ENCODE results near the gene ATP5F1E. TPM values are rescaled to one million over a fixed set of nuclear protein-coding genes. Genes with fewer than 3 reads are reported as not detected.

ATP5F1E gene
- total RNA-seq, 1 donor from 2014 or later = 67.5 TPM

GRCh38 chr20:59050437-59050836 is 18.3 kb upstream of the ATP5F1E start:
- H3K4me1 Mint-ChIP-seq (ENCODE audit: low read depth) = peaks cover 8% of the 10 kb centered on the region
- no peak for DNase-seq (ENCODE audit: low spot score)
- H3K36me3 Mint-ChIP-seq (ENCODE audit: low read depth) = no peaks in the 10 kb centered on the region
- peaks cover 11% of the 10 kb centered on the region for H3K27me3 Mint-ChIP-seq (ENCODE audit: low read depth)
- H3K4me3 Mint-ChIP-seq (ENCODE audit: unreplicated experiment) = no peak overlapping the region
- no peaks in the 10 kb centered on the region for H3K9me3 Mint-ChIP-seq (ENCODE audit: low read depth)
- H3K27ac Mint-ChIP-seq (ENCODE audit: unreplicated experiment) = no peak overlapping the region
- TF ChIP-seq CTCF (IDR thresholded peaks at IDR 0.05) = no peak

GRCh38 chr20:59048681-59049030 is 16.5 kb upstream of the ATP5F1E start:
- Mint-ChIP-seq H3K27ac (ENCODE audit: unreplicated experiment) (no peak overlapping the region), H3K36me3 (ENCODE audit: low read depth) (no peaks in the 10 kb centered on the region), H3K9me3 (ENCODE audit: low read depth) (no peaks in the 10 kb centered on the region), H3K4me1 (ENCODE audit: low read depth) (peaks cover 10% of the 10 kb centered on the region), H3K27me3 (ENCODE audit: low read depth) (peaks cover 7% of the 10 kb centered on the region), H3K4me3 (ENCODE audit: unreplicated experiment) (no peak overlapping the region)
- TF ChIP-seq CTCF (IDR thresholded peaks at IDR 0.05) = no peak
- no peak for DNase-seq (ENCODE audit: low spot score)

DNA sequence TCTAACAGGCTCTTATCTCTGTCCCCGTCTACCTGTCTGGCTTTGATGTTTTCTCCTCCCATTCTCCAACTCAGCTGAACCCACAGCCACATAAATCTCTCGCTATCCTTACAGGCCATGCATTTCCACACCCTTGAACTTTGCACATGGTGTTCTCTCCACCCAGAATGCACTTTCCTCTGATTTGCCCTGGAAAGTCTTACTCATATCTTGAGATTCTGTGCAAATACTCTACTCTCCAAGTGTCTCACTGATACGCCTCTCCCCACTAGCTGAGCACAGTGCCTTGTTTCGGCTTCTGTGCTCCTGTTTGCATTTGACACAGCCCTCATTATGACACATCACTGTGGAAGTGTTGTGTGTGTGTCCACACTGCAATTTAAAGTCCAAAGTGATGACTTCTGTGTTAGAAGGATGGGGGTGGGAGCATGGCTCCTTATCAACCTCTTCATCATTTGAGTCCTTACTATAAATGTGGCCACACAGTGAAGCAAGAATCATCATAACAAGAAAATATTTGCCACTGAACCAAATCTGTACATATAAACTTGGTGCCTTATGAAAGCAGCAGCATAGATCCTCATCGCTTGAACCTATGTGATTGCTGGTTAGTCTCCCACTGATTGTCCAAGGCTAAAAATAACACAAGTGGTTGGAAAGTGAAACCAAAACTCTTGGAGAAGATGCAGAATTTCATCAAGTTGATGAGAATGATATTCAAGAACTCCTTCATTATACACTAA is 16.0 kb upstream of the ATP5F1E start:
- H3K9me3 Mint-ChIP-seq (ENCODE audit: low read depth) = no peaks in the 10 kb centered on the region
- no peak for DNase-seq (ENCODE audit: low spot score)

DNA sequence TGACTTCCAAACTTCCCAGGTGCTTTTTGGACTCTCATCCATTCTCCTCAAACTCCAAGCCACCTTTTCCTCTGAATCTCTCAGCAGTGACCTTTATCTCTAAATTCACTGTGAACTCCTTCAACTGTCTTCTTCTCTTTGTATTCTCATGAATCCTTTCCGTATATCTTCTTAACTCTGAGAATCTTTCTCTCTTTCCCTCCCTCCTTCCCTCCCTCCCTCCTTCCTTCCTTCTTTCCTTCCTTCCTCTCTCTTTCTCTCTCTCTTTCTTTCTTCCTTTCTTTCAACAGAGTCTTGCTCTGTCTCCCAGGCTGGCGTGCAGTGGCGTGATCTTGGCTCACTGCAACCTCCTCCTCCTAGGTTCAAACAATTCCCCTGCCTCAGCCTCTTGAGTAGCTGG is 14.7 kb upstream of the ATP5F1E start:
- H3K9me3 Mint-ChIP-seq (ENCODE audit: low read depth) = no peaks in the 10 kb centered on the region
- no peak for TF ChIP-seq CTCF (IDR thresholded peaks at IDR 0.05)
- H3K4me3 Mint-ChIP-seq (ENCODE audit: unreplicated experiment) = no peak overlapping the region
- peaks cover 5% of the 10 kb centered on the region for H3K27me3 Mint-ChIP-seq (ENCODE audit: low read depth)
- peaks cover 18% of the 10 kb centered on the region for H3K4me1 Mint-ChIP-seq (ENCODE audit: low read depth)
- no peak for DNase-seq (ENCODE audit: low spot score)
- H3K27ac Mint-ChIP-seq (ENCODE audit: unreplicated experiment) = no peak overlapping the region
- H3K36me3 Mint-ChIP-seq (ENCODE audit: low read depth) = no peaks in the 10 kb centered on the region

More for the DNA sequence above, 16.0 kb upstream of the ATP5F1E start:
- Mint-ChIP-seq H3K27ac (ENCODE audit: unreplicated experiment) (no peak overlapping the region), H3K36me3 (ENCODE audit: low read depth) (no peaks in the 10 kb centered on the region), H3K4me1 (ENCODE audit: low read depth) (peaks cover 15% of the 10 kb centered on the region), H3K4me3 (ENCODE audit: unreplicated experiment) (no peak overlapping the region), H3K27me3 (ENCODE audit: low read depth) (peaks cover 7% of the 10 kb centered on the region)
- no peak for TF ChIP-seq CTCF (IDR thresholded peaks at IDR 0.05)

DNA sequence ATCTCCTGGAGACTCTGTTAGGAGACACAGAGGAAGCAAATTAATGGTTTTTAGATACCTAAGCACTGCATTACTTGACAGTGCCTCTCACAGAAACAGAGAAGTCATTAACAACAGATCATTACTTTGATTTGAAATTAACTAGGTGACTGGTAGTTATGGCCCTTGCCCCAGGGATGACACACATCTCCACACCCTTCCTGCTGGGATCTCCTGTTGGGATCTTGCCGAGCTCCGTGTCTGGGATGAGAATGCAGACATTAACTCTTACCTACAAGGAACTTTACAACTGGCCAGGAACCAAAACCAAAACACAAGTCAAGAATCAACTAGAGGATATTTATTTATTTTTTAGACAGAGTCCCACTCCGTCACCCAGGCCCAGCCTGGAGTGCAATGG is 12.7 kb upstream of the ATP5F1E start:
- Mint-ChIP-seq H3K27me3 (ENCODE audit: low read depth) (no peaks in the 10 kb centered on the region), H3K27ac (ENCODE audit: unreplicated experiment) (no peak overlapping the region), H3K36me3 (ENCODE audit: low read depth) (peaks cover 5% of the 10 kb centered on the region), H3K4me3 (ENCODE audit: unreplicated experiment) (no peak overlapping the region), H3K4me1 (ENCODE audit: low read depth) (peaks cover 39% of the 10 kb centered on the region), H3K9me3 (ENCODE audit: low read depth) (no peaks in the 10 kb centered on the region)
- TF ChIP-seq CTCF (IDR thresholded peaks at IDR 0.05) = no peak
- no peak for DNase-seq (ENCODE audit: low spot score)

Measured in chondrocyte (in vitro differentiated cells).